Measurements from ENCODE around the gene FBF1.

GRCh38 chr17:75941442-75941819 lies 589 bp upstream of the FBF1 start:
- TF ChIP-seq, protein P1, sequence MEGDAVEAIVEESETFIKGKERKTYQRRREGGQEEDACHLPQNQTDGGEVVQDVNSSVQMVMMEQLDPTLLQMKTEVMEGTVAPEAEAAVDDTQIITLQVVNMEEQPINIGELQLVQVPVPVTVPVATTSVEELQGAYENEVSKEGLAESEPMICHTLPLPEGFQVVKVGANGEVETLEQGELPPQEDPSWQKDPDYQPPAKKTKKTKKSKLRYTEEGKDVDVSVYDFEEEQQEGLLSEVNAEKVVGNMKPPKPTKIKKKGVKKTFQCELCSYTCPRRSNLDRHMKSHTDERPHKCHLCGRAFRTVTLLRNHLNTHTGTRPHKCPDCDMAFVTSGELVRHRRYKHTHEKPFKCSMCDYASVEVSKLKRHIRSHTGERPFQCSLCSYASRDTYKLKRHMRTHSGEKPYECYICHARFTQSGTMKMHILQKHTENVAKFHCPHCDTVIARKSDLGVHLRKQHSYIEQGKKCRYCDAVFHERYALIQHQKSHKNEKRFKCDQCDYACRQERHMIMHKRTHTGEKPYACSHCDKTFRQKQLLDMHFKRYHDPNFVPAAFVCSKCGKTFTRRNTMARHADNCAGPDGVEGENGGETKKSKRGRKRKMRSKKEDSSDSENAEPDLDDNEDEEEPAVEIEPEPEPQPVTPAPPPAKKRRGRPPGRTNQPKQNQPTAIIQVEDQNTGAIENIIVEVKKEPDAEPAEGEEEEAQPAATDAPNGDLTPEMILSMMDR (IDR thresholded peaks at IDR 0.05 in 8 of 11, conservative IDR thresholded peaks at IDR 0.05 in 3 of 11), result no peak
- TF ChIP-seq POLR2A (IDR thresholded peaks at IDR 0.05), result no peak
